Ovary (tissue), 3 donors: ENCODE data around the gene UBE2J1.

ENCODE experiments used
- CTCF ChIP-seq, 3 donors: fragments of 450-650 bp in 2 of 3; fragments of 200-600 bp in 1 of 3; IDR thresholded peaks; one replicate each; pipeline versions ENCODE4 v1.5.1 to v1.8.0; 2016 to 2022; ENCODE audit warnings: antibody characterized with exemption in 3 of 3, mild to moderate bottlenecking in 1 of 3
- EP300 ChIP-seq: sonication (generic); formaldehyde crosslinking; IDR thresholded peaks from one replicate; pipeline ENCODE4 v1.6.1; 2017; ENCODE audit warnings: antibody characterized with exemption
- POLR2A ChIP-seq: fragments of 450-650 bp; IDR thresholded peaks from one replicate; pipeline ENCODE4 v1.6.1; 2017; ENCODE audit warnings: antibody characterized with exemption, mild to moderate bottlenecking, moderate library complexity
- donor health status: DM: no; HTN: no; CAD: no.

GRCh38 chr6:89317067-89317466, 35.5 kb downstream of the UBE2J1 start:
- TF ChIP-seq POLR2A (no peak), CTCF (IDR thresholded peaks at IDR 0.05) (no peak), EP300 (no peak)
